Measurements from ENCODE around the gene SMIM5.

Gene SMIM5

GRCh38 chr17:75604034-75604695 lies 29.1 kb upstream of the SMIM5 start:
- DNase-seq: no peak

- DNase-seq: no peak
Observed at GRCh38 chr17:75605790-75606189, 27.4 kb upstream of the SMIM5 start.

GRCh38 chr17:75607086-75607485 lies 26.1 kb upstream of the SMIM5 start:
- no peak for DNase-seq

- DNase-seq: no peak
Observed at GRCh38 chr17:75610103-75610984, 22.9 kb upstream of the SMIM5 start.

GRCh38 chr17:75611851-75612429 lies 21.3 kb upstream of the SMIM5 start:
- no peak for DNase-seq

GRCh38 chr17:75612906-75613626 lies 20.2 kb upstream of the SMIM5 start:
- DNase-seq: no peak

GRCh38 chr17:75614006-75614405 lies 19.2 kb upstream of the SMIM5 start:
- DNase-seq: no peak

- no peak for DNase-seq
Observed at GRCh38 chr17:75614556-75615270, 18.5 kb upstream of the SMIM5 start.

- no peak for DNase-seq
Observed at GRCh38 chr17:75615301-75615700, 17.9 kb upstream of the SMIM5 start.

- no peak for DNase-seq
Observed at GRCh38 chr17:75616521-75617122, 16.6 kb upstream of the SMIM5 start.

- no peak for DNase-seq
Observed at GRCh38 chr17:75617218-75617617, 16.0 kb upstream of the SMIM5 start.

GRCh38 chr17:75617675-75618074 lies 15.6 kb upstream of the SMIM5 start:
- no peak for DNase-seq

- peak; percentile 9 for DNase-seq
Observed at GRCh38 chr17:75619506-75620431, 13.5 kb upstream of the SMIM5 start.

GRCh38 chr17:75621489-75621888 lies 11.7 kb upstream of the SMIM5 start:
- DNase-seq: no peak

- DNase-seq: no peak
Observed at GRCh38 chr17:75622076-75622475, 11.2 kb upstream of the SMIM5 start.

GRCh38 chr17:75622771-75623273 lies 10.4 kb upstream of the SMIM5 start:
- no peak for DNase-seq

- no peak for DNase-seq
Observed at GRCh38 chr17:75623386-75623785, 9.8 kb upstream of the SMIM5 start.

- no peak for DNase-seq
Observed at GRCh38 chr17:75624021-75624420, 9.2 kb upstream of the SMIM5 start.

GRCh38 chr17:75624714-75625345 lies 8.4 kb upstream of the SMIM5 start:
- DNase-seq: no peak

- DNase-seq: peak; percentile 15
Observed at GRCh38 chr17:75625813-75626486, 7.3 kb upstream of the SMIM5 start.

Measured in suppressor macrophage treated with lipopolysaccharide for 4 hours (primary cell).